ENCODE results near the gene TBCD.
A peak's percentile ranks its signal among the peaks of the same experiment; 100 is the strongest.

The TBCD gene

GRCh38 chr17:82883419-82884031 lies 131.7 kb downstream of the TBCD start:
- in situ Hi-C loops (cut with HindIII; ENCODE audit: low sequenced_read_pairs) = no loop called here
- H3K4me3 ChIP-seq (ENCODE audit: low read depth, low read length) = no peak overlapping the region
- DNase-seq (ENCODE audit: low read depth) = no peak
- TF ChIP-seq, protein P1, sequence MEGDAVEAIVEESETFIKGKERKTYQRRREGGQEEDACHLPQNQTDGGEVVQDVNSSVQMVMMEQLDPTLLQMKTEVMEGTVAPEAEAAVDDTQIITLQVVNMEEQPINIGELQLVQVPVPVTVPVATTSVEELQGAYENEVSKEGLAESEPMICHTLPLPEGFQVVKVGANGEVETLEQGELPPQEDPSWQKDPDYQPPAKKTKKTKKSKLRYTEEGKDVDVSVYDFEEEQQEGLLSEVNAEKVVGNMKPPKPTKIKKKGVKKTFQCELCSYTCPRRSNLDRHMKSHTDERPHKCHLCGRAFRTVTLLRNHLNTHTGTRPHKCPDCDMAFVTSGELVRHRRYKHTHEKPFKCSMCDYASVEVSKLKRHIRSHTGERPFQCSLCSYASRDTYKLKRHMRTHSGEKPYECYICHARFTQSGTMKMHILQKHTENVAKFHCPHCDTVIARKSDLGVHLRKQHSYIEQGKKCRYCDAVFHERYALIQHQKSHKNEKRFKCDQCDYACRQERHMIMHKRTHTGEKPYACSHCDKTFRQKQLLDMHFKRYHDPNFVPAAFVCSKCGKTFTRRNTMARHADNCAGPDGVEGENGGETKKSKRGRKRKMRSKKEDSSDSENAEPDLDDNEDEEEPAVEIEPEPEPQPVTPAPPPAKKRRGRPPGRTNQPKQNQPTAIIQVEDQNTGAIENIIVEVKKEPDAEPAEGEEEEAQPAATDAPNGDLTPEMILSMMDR (IDR thresholded peaks at IDR 0.05; ENCODE audit: low read depth, low read length, missing control alignments) = no peak

DNA sequence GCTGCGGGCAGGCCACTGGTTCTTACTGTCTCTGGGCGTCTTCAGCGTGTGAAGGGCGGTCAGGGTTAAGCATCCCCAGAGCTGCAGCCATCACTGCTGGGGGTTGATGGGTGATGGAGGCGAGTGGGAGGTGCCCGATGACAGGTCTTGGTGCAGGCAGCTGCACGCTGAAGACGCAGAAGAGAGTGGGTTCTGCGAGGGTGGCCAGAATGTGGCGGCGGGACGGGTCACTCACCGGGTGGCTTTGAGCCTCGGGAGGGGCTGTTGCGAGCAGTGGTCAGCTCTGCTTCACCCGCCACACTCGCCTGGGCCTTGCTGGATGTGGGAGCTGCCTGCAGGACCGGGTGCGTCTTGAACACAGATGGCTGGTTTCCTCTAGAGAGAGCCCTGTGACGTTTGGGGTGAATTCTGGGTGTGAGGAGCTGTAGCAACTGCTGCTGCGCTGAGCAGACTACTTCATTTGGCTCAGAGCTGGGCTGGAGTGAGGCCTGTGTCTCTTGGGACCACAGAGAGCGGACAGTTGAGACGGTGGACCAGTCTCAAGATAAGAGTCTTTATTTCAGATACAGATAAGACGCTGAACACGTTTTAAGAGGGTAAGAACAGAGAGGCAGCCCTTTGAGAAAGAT lies 132.6 kb downstream of the TBCD start:
- no peak overlapping the region for H3K4me3 ChIP-seq (ENCODE audit: low read depth, low read length)
- DNase-seq (ENCODE audit: low read depth) = no peak
- TF ChIP-seq, protein P1 (IDR thresholded peaks at IDR 0.05; ENCODE audit: low read depth, low read length, missing control alignments) = no peak
- in situ Hi-C loops (cut with HindIII; ENCODE audit: low sequenced_read_pairs) = no loop called here

DNA sequence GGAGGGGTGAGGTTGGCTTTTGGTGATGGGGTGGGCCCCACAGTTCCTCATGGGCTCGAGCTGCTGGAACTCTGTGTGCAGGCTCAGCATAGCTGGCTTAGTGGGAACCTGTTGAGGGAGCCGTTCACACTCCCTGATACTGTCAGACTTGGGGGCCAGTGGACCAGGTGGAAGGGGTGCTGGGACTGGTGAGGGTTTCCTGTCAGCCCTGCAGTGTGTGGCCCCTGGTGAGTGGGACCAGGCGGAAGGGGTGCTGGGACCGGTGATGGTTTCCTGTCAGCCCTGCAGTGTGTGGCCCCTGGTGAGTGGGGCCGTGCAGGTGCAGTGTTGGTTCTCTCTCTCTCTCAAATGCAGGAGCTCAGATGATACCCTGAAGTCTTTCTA lies 133.1 kb downstream of the TBCD start:
- H3K4me3 ChIP-seq (ENCODE audit: low read depth, low read length) = no peak overlapping the region
- in situ Hi-C loops (cut with HindIII; ENCODE audit: low sequenced_read_pairs) = loop anchor here (5.0 kb wide), 1 partner anchor 38 kb away; no protein-coding TSS in a partner anchor
- no peak for DNase-seq (ENCODE audit: low read depth)
- TF ChIP-seq, protein P1 (IDR thresholded peaks at IDR 0.05; ENCODE audit: low read depth, low read length, missing control alignments) = no peak

GRCh38 chr17:82887255-82888164 lies 135.6 kb downstream of the TBCD start:
- TF ChIP-seq, protein P1 (IDR thresholded peaks at IDR 0.05; ENCODE audit: low read depth, low read length, missing control alignments) = no peak
- in situ Hi-C loops (cut with HindIII; ENCODE audit: low sequenced_read_pairs) = loop anchor here (5.0 kb wide), 1 partner anchor 40 kb away; no protein-coding TSS in a partner anchor
- peak; percentile 3 for DNase-seq (ENCODE audit: low read depth)
- no peak overlapping the region for H3K4me3 ChIP-seq (ENCODE audit: low read depth, low read length)

- no peak overlapping the region for H3K4me3 ChIP-seq (ENCODE audit: low read depth, low read length)
- in situ Hi-C loops (cut with HindIII; ENCODE audit: low sequenced_read_pairs) = loop anchor here (5.0 kb wide), 1 partner anchor 42 kb away; no protein-coding TSS in a partner anchor
- TF ChIP-seq, protein P1 (IDR thresholded peaks at IDR 0.05; ENCODE audit: low read depth, low read length, missing control alignments) = no peak
- DNase-seq (ENCODE audit: low read depth) = no peak
Measured at GRCh38 chr17:82888583-82889495, 137.0 kb downstream of the TBCD start.

All from astrocyte of the cerebellum (primary cell).